Measurements from ENCODE around the gene FAM53A.

FAM53A gene

GRCh38 chr4:1660948-1661677 is 23.0 kb downstream of the FAM53A start:
- no peak for DNase-seq (ENCODE audit: low read depth in 2 of 2)

GRCh38 chr4:1659104-1660043 is 24.7 kb downstream of the FAM53A start:
- DNase-seq (ENCODE audit: low read depth in 2 of 2), result no peak

GRCh38 chr4:1658581-1658980 is 25.5 kb downstream of the FAM53A start:
- no peak for DNase-seq (ENCODE audit: low read depth in 2 of 2)

- DNase-seq (ENCODE audit: low read depth in 2 of 2), result no peak
Measured at GRCh38 chr4:1658146-1658545, 26.0 kb downstream of the FAM53A start.

- no peak for DNase-seq (ENCODE audit: low read depth in 2 of 2)
Measured at GRCh38 chr4:1656986-1657385, 27.1 kb downstream of the FAM53A start.

GRCh38 chr4:1656132-1656531 is 28.0 kb downstream of the FAM53A start:
- no peak for DNase-seq (ENCODE audit: low read depth in 2 of 2)

GRCh38 chr4:1655676-1656075 is 28.4 kb downstream of the FAM53A start:
- no peak for DNase-seq (ENCODE audit: low read depth in 2 of 2)

- DNase-seq (ENCODE audit: low read depth in 2 of 2), result no peak
Measured at GRCh38 chr4:1655081-1655480, 29.0 kb downstream of the FAM53A start.

GRCh38 chr4:1654216-1654955 is 29.7 kb downstream of the FAM53A start:
- no peak for DNase-seq (ENCODE audit: low read depth in 2 of 2)

GRCh38 chr4:1653776-1654175 is 30.3 kb downstream of the FAM53A start:
- no peak for DNase-seq (ENCODE audit: low read depth in 2 of 2)

- DNase-seq (ENCODE audit: low read depth in 2 of 2), result no peak
Measured at GRCh38 chr4:1652088-1652487, 32.0 kb downstream of the FAM53A start.

GRCh38 chr4:1651609-1652008 is 32.5 kb downstream of the FAM53A start:
- DNase-seq (ENCODE audit: low read depth in 2 of 2), result no peak

GRCh38 chr4:1648962-1649361 is 35.2 kb downstream of the FAM53A start:
- no peak for DNase-seq (ENCODE audit: low read depth in 2 of 2)

GRCh38 chr4:1647432-1647831 is 36.7 kb downstream of the FAM53A start:
- DNase-seq (ENCODE audit: low read depth in 2 of 2), result no peak

GRCh38 chr4:1646690-1647089 is 37.4 kb downstream of the FAM53A start:
- no peak for DNase-seq (ENCODE audit: low read depth in 2 of 2)

- no peak for DNase-seq (ENCODE audit: low read depth in 2 of 2)
Measured at GRCh38 chr4:1644891-1645657, 39.0 kb downstream of the FAM53A start.

GRCh38 chr4:1643971-1644735 is 40.0 kb downstream of the FAM53A start:
- no peak for DNase-seq (ENCODE audit: low read depth in 2 of 2)

- no peak for DNase-seq (ENCODE audit: low read depth in 2 of 2)
Measured at GRCh38 chr4:1642196-1642951, 41.7 kb downstream of the FAM53A start.

- no peak for DNase-seq (ENCODE audit: low read depth in 2 of 2)
Measured at GRCh38 chr4:1641671-1642070, 42.4 kb downstream of the FAM53A start.

All from stimulated activated CD8-positive, alpha-beta memory T cell treated with anti-CD3 and anti-CD28 coated beads, Interleukin-15, amount 100 ng/mL, for 48 hours (primary cell).